GM23248 (cell line): ENCODE measurements around the gene MRGPRG. TPM values are rescaled to one million over a fixed set of nuclear protein-coding genes. Genes with fewer than 3 reads are reported as not detected.
A peak's percentile ranks its signal among the peaks of the same experiment; 100 is the strongest.

Experiments used
- DNase-seq: peaks from one replicate; pipeline ENCODE4 v3.0.0-alpha.2; 2015
- H2AFZ ChIP-seq: fragments of 200-600 bp; sonication (generic); 2 replicates; pipeline ENCODE4 v1.6.1; 2016; ENCODE audit warnings: antibody characterized with exemption
- H3F3A ChIP-seq: fragments of 200-600 bp; sonication (generic); 2 replicates; pipeline ENCODE4 v1.6.1; 2016; ENCODE audit warnings: mild to moderate bottlenecking, antibody characterized with exemption, mixed run types; ENCODE audit not compliant: insufficient read depth
- H3K27ac ChIP-seq: fragments of 200-600 bp; sonication (generic); 2 replicates; pipeline ENCODE4 v1.5.1; 2016; ENCODE audit warnings: mild to moderate bottlenecking
- H3K27me3 ChIP-seq: fragments of 200-600 bp; sonication (generic); replicated peaks from 2 replicates; pipeline ENCODE4 v1.6.1; 2016; ENCODE audit warnings: mild to moderate bottlenecking; ENCODE audit not compliant: insufficient read depth
- H3K36me3 ChIP-seq: fragments of 200-600 bp; sonication (generic); 2 replicates; pipeline ENCODE4 v1.6.1; 2016; ENCODE audit warnings: low read depth, mild to moderate bottlenecking
- H3K4me1 ChIP-seq: fragments of 200-600 bp; sonication (generic); 2 replicates; pipeline ENCODE4 v1.6.1; 2016; ENCODE audit warnings: mild to moderate bottlenecking; ENCODE audit not compliant: insufficient read depth
- H3K4me2 ChIP-seq: fragments of 200-600 bp; sonication (generic); one replicate; pipeline ENCODE4 v1.6.1; 2016; ENCODE audit warnings: mild to moderate bottlenecking; ENCODE audit not compliant: unreplicated experiment
- H3K4me3 ChIP-seq: fragments of 200-600 bp; sonication (generic); 2 replicates; pipeline ENCODE4 v1.5.1; 2016; ENCODE audit warnings: mild to moderate bottlenecking
- H3K79me2 ChIP-seq: fragments of 200-600 bp; sonication (generic); 2 replicates; pipeline ENCODE4 v1.6.1; 2016; ENCODE audit warnings: mild to moderate bottlenecking; ENCODE audit not compliant: insufficient read depth
- H3K9ac ChIP-seq: fragments of 200-600 bp; sonication (generic); 2 replicates; pipeline ENCODE4 v1.6.1; 2016; ENCODE audit warnings: mild to moderate bottlenecking
- H3K9me2 ChIP-seq: fragments of 200-600 bp; sonication (generic); 2 replicates; pipeline ENCODE4 v1.6.1; 2016; ENCODE audit warnings: mixed run types, mild to moderate bottlenecking, moderate library complexity; ENCODE audit not compliant: insufficient read depth
- H3K9me3 ChIP-seq: fragments of 200-600 bp; sonication (generic); one replicate; pipeline ENCODE4 v1.6.1; 2017; ENCODE audit warnings: low read depth
- H4K20me1 ChIP-seq: fragments of 200-600 bp; sonication (generic); 2 replicates; pipeline ENCODE4 v1.6.0; 2016; ENCODE audit not compliant: insufficient read depth
- EZH2 ChIP-seq: fragments of 200-600 bp; sonication (generic); IDR thresholded peaks from 2 replicates; pipeline ENCODE4 v1.6.1; 2018; ENCODE audit warnings: antibody characterized with exemption, mild to moderate bottlenecking; ENCODE audit not compliant: insufficient read depth, poor library complexity, severe bottlenecking
- EZH2phosphoT487 ChIP-seq: fragments of 200-600 bp; sonication (generic); IDR thresholded peaks from 2 replicates; pipeline ENCODE4 v1.6.1; 2018; ENCODE audit warnings: antibody characterized with exemption, moderate library complexity, mild to moderate bottlenecking, low read depth; ENCODE audit not compliant: insufficient read depth
- WGBS, 2 experiments: methylation state at CpG; one replicate each; pipeline ENCODE4 v1.1.6; 2015 to 2017; ENCODE audit warnings: low lambda C conversion rate in 2 of 2, low coverage in 1 of 2; ENCODE audit errors: missing lambda C conversion rate in 2 of 2; 5-methylcytosine and 5-hydroxymethylcytosine counted together
- in situ Hi-C: fragments of 300-500 bp; cut with MboI; formaldehyde crosslinking; loops from 2 replicates; pipeline ENCODE4 v1.15.0; 2020
- polyA plus RNA-seq: library from polyadenylated mRNA; unstranded; fragments of >200 nt; fragmentation: Nextera tagmentation; extraction: Ambion mirVana; gene quantifications from 2 replicates; pipeline ENCODE4 v1.2.1, GENCODE V29; 2016
- total RNA-seq: library from RNA; depleted of rRNA; stranded (reverse); fragments of >200 nt; shearing (Covaris generic); gene quantifications from 2 replicates; pipeline ENCODE4 v1.2.3, GENCODE V29; 2014

MRGPRG gene
- total and polyA plus RNA-seq, 2 experiments from 2014 or later, result not detected

- no peak for DNase-seq
- peaks cover 20% of the 10 kb centered on the region for H3K4me1 ChIP-seq
- in situ Hi-C loops, result no loop called here
Observed at GRCh38 chr11:3173795-3174194, 44.8 kb downstream of the MRGPRG start.

GRCh38 chr11:3171931-3172560 lies 46.6 kb downstream of the MRGPRG start:
- no peak overlapping the region for H3K4me3 ChIP-seq
- H3K9me3 ChIP-seq, result no peaks in the 10 kb centered on the region
- no peaks in the 10 kb centered on the region for H4K20me1 ChIP-seq
- H2AFZ ChIP-seq, result no peak overlapping the region
- no peaks in the 10 kb centered on the region for H3K79me2 ChIP-seq
- H3K4me1 ChIP-seq, result peaks cover 8% of the 10 kb centered on the region; the same call in 1 of the 2 replicates
- 0 out of 2 replicates have a peak, but pooled peaks cover 3% of the 10 kb centered on the region for H3K9me2 ChIP-seq
- H3K9ac ChIP-seq, result no peak overlapping the region
- in situ Hi-C loops, result no loop called here
- WGBS, 2 experiments, result 78 to 80% methylated on average over 12 of the region's 12 CpGs
- no peak overlapping the region for H3K4me2 ChIP-seq
- no peaks in the 10 kb centered on the region for H3K27me3 ChIP-seq
- DNase-seq, result no peak
- 0 out of 2 replicates have a peak, but pooled peaks cover 4% of the 10 kb centered on the region for H3F3A ChIP-seq
- H3K27ac ChIP-seq, result no peak overlapping the region
- no peaks in the 10 kb centered on the region for H3K36me3 ChIP-seq
- TF ChIP-seq EZH2 (no peak), EZH2phosphoT487 (no peak)

More at GRCh38 chr11:3173795-3174194, 44.8 kb downstream of the MRGPRG start:
- Histone ChIP-seq H3K4me3 (no peak overlapping the region), H3K27ac (no peak overlapping the region), H3K79me2 (no peaks in the 10 kb centered on the region), H3K9ac (no peak overlapping the region), H3F3A (peaks cover 17% of the 10 kb centered on the region), H3K9me2 (0 out of 2 replicates have a peak, but pooled peaks cover 3% of the 10 kb centered on the region), H3K9me3 (no peaks in the 10 kb centered on the region), H3K4me2 (no peak overlapping the region), H3K36me3 (no peaks in the 10 kb centered on the region), H2AFZ (no peak overlapping the region), H3K27me3 (no peaks in the 10 kb centered on the region), H4K20me1 (no peaks in the 10 kb centered on the region)
- 83 to 95% methylated on average over 2 of the region's 2 CpGs for WGBS, 2 experiments
- TF ChIP-seq EZH2phosphoT487 (no peak), EZH2 (no peak)

- H3K27me3 ChIP-seq, result no peaks in the 10 kb centered on the region
- no peak for DNase-seq
- no peaks in the 10 kb centered on the region for H4K20me1 ChIP-seq
- no peaks in the 10 kb centered on the region for H3K36me3 ChIP-seq
- in situ Hi-C loops, result no loop called here
- no peak overlapping the region for H3K4me3 ChIP-seq
- H3K9me3 ChIP-seq, result no peaks in the 10 kb centered on the region
- 0 out of 2 replicates have a peak, but pooled peaks cover 3% of the 10 kb centered on the region for H3K9me2 ChIP-seq
- no peak overlapping the region for H3K9ac ChIP-seq
- H3K4me2 ChIP-seq, result no peak overlapping the region
- no peaks in the 10 kb centered on the region for H3K79me2 ChIP-seq
- H3K27ac ChIP-seq, result no peak overlapping the region
- H3F3A ChIP-seq, result 0 out of 2 replicates have a peak, but pooled peaks cover 4% of the 10 kb centered on the region
- no peak for TF ChIP-seq EZH2phosphoT487
- TF ChIP-seq EZH2, result no peak
- no peak overlapping the region for H2AFZ ChIP-seq
- peaks cover 8% of the 10 kb centered on the region; the same call in 1 of the 2 replicates for H3K4me1 ChIP-seq
- 81 to 86% methylated on average over 24 of the region's 24 CpGs for WGBS, 2 experiments
Observed at GRCh38 chr11:3170756-3171650, 47.6 kb downstream of the MRGPRG start.

GRCh38 chr11:3170044-3170755 lies 48.4 kb downstream of the MRGPRG start:
- in situ Hi-C loops, result no loop called here
- H3K79me2 ChIP-seq, result no peaks in the 10 kb centered on the region
- peak overlapping the region; percentile 88 for H3K4me2 ChIP-seq
- H2AFZ ChIP-seq, result peak overlapping the region; percentile 82
- H3K4me3 ChIP-seq, result peak overlapping the region; percentile 68
- H3K4me1 ChIP-seq, result peaks cover 8% of the 10 kb centered on the region; the same call in 1 of the 2 replicates
- 46% methylated on average over 18 of the region's 18 CpGs for WGBS, 2 experiments
- H3K27me3 ChIP-seq, result no peaks in the 10 kb centered on the region
- H3K36me3 ChIP-seq, result no peaks in the 10 kb centered on the region
- TF ChIP-seq EZH2phosphoT487 (no peak), EZH2 (no peak)
- H4K20me1 ChIP-seq, result no peaks in the 10 kb centered on the region
- H3K9me2 ChIP-seq, result 0 out of 2 replicates have a peak, but pooled peaks cover 3% of the 10 kb centered on the region
- peak overlapping the region; percentile 74 for H3K9ac ChIP-seq
- H3K9me3 ChIP-seq, result no peaks in the 10 kb centered on the region
- DNase-seq, result no peak
- H3K27ac ChIP-seq, result peak overlapping the region; percentile 70
- H3F3A ChIP-seq, result 0 out of 2 replicates have a peak, but pooled peaks cover 4% of the 10 kb centered on the region
